Amniotic stem cell (primary cell): ENCODE results near the gene GLRX2.
"Not testable (repeated sequence)": the region's sequence is repeated elsewhere in the genome, so short reads cannot be mapped to it uniquely, and the experiment has no call there.

Experiments
- DNase-seq: peaks from one replicate; lab custom pipeline; 2025; lab: John Stamatoyannopoulos, UW

Gene GLRX2

DNA sequence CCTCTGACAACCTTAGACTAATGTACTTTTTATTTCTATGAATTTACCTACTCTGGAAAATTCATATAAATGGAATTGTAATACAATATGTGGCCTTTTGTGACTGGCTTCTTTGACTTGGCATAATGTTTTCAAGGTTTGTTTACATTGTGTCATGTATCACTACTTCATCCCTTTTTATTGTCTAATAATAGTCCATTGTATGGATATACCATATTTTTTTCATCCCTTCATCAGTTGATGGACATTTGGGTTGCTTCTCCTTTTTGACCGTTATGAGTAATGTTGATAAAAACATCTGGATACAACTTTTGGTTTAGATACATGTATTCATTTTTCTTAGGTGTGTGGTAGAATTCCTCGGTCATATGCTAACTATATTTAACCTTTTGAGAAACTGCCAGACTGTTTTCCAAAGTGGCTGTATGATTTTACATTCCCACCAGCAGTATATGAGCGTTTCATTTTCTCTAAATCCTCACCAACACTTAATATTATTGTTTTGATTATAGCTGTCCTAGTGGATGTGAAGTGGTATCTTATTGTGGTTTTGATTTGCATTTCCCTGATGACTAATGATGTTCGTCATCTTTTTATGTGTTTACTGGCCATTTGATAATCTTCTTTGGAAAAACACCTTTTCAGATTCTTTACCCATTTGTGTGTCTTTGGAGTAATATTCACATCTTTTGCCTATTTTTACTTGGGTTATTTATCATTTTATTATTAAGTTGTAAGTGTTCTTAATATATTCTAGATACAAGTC is 42.3 kb downstream of the GLRX2 start:
- DNase-seq, result no peak

- no peak for DNase-seq
Measured at GRCh38 chr1:193060938-193061337, 44.3 kb downstream of the GLRX2 start.

- DNase-seq, result no peak
Measured at GRCh38 chr1:193060406-193060805, 44.8 kb downstream of the GLRX2 start.

DNA sequence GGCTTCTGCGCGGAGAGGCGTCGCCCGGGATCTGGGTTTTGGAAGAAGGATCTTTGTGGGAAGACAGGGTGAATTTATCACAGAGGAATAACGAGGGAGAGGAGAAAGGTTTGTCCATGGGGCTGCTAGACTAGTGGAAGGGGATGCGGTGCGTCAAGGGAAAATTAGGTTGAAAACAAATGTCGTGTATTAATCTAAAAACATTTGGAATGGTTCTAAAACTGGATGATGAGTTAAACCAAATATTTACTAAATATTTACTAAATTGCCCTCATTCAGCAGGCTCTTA is 45.2 kb downstream of the GLRX2 start:
- DNase-seq, result no peak

DNA sequence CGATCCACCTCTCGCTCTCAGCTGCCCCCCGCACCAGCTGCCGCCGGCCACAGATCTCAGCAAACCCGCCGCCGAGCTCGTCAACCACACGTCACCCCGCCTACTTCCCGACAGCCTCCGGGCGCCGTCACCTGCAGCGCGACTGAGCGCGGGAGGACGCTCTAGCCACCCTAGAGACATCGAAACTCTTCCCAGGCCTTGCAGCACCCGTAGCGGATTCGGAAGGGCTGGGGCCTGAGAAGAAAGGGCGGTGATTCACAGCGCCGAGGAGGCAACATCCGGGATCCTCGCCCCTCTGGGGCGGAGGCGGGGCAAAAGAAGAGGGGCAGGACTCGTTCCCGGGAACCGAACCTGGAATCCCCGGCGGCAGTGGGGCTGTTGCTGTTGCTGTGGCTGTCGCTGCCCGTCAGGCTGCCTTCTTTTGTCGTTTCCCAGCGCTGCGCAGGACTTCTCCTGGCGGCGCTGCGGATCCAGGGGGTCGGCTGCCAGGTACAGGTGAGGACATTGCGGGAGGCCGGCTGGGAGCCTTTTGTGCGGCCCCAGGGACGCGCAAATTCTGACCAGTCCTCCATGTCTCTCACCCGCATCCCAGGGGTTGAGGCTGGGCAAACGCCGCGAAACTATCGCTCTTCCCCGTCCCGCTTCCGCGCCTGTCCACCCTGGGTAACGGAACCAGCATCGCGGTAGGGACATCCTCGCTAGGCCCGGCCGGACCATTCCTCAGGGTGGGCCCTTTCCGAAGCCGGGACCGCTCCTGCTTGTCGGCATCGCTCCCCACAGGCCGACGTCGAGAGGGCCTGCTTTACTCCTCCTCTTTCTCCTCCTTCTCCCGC is 45.7 kb downstream of the GLRX2 start, which contains the start of the genes RO60 and UCHL5:
Gene RO60, plus strand, starts transcription at position 331 of the 833 bp plus-strand sequence. CDS start 9,443 bp downstream, outside the sequence.
Gene UCHL5, minus strand, starts transcription at position 79 of the 833 bp plus-strand sequence. CDS start 100 bp downstream, outside the sequence.
- DNase-seq, result peak; percentile 96

DNA sequence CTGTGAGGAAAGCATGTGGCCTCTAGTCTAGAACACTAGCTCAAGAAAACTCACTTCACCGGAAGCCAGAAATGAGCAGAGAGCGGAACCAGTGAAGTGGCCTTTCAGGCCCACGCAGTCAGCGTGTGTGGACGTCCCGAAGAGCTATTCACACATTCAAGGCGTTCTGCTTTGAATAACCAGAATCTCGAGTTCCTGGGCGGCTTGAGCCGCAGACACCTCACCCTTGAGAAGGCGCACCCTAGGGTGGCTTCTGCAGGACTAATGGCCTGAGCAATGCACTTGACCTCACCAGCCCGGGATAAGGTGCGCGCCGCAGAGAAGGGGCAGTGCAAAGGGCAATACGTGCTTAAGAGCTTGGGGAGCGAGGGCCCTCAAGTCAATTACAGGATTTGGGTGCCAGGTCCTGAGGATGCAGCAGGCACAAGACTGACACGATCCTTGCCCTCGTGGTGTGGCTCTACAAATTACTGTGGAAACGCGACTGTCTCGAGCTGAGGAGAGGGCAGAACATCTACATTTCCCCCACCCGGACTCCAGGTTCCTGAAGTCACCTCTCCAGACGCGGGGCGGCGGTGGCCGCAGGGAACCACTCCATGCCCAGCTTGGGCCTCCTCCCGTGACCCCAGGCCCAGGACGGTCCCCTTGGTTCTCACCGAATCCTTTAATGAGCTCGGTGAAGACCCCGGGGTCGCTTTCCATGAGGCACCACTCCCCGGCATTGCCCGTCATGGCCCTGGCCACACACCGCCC is 46.5 kb downstream of the GLRX2 start:
- no peak for DNase-seq

GRCh38 chr1:193054169-193054675 is 51.0 kb downstream of the GLRX2 start:
- no peak for DNase-seq

DNA sequence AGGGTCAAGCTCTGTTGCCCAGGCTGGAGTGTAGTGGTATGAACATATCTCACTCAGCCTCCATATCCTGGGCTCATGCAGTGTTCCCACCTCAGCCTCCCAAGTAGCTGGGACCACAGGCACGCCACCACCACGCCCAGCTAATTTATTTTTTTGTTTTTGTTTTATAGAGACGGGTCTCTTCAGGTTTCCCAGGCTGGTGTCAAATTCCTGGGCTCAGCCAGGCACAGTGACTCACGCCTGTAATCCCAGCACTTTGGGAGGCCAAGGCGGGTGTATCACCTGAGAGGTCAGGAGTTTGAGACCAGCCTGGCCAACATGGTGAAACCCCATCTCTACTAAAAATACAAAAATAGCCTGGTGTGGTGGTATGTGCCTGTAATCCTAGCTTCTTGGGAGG is 56.3 kb downstream of the GLRX2 start:
- DNase-seq, result not testable (repeated sequence)
